ENCODE results near the gene SYT15. TPM values are rescaled to one million over a fixed set of nuclear protein-coding genes. Genes with fewer than 3 reads are reported as not detected.

The SYT15 gene
- total and polyA plus RNA-seq, 10 of the 15 experiments (the other 5 are each of a cell fraction or from before 2014, with no cell fraction given): 0.03 to 0.67 (median 0.15) TPM

DNA sequence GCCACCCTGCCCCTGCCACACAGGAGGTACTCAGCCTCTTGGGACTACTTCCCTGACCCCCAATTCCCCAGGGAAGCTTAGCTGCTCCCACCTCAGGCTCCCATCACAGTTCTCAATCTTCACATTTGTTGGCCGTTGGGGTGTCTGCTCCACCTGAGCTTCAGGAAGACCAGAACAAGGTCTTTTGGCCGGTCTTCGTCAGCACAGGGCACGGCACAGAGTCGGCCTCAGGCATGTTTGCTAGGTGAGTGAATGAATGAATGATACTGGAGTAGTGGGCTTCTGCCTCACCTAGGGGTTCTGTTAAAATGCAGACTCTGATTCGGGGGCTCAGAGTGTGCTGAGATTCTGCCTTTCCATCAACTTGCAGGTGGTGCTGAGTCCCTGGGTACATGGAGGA, 42.8 kb upstream of the SYT15 start:
- Histone ChIP-seq H3K9ac (ENCODE audit: control insufficient read depth, insufficient read depth, low read length) (no peak overlapping the region), H3K36me3 (ENCODE audit: control insufficient read depth in 2 of 2, insufficient read depth in 2 of 2, low read length in 1 of 2) (no peaks in the 10 kb centered on the region), H3K27me3 (replicated peaks in 1 of 2; ENCODE audit: control insufficient read depth in 2 of 2, insufficient read depth in 2 of 2, low read length in 1 of 2) (0 out of 4 replicates have a peak, but pooled peaks cover 0 to 2% of the 10 kb centered on the region in 2 experiments), H2AFZ (ENCODE audit: control insufficient read depth, low read depth, low read length) (no peak overlapping the region), H3K4me3 (no peak overlapping the region), H3K79me2 (ENCODE audit: control insufficient read depth, insufficient read depth, low read length) (no peaks in the 10 kb centered on the region), H4K20me1 (ENCODE audit: control insufficient read depth, insufficient read depth) (no peaks in the 10 kb centered on the region), H3K4me1 (ENCODE audit: control insufficient read depth, insufficient read depth, low read length) (no peaks in the 10 kb centered on the region), H3K9me3 (replicated peaks; ENCODE audit: control insufficient read depth, insufficient read depth, low read length) (no peaks in the 10 kb centered on the region), H3K4me2 (ENCODE audit: control insufficient read depth, insufficient read depth) (no peak overlapping the region), H3K27ac (ENCODE audit: control insufficient read depth, insufficient read depth) (no peak overlapping the region)
- ChIA-PET SMC1A (ENCODE audit: uncharacterized antibody, unreplicated experiment) (no interaction called here), RAD21 (ENCODE audit: unreplicated experiment) (no interaction called here), CTCF (no interaction called here), POLR2A (no interaction called here)
- 47% methylated on average over 6 of the region's 6 CpGs for WGBS (ENCODE audit: insufficient coverage, insufficient replicate concordance, low lambda C conversion rate, missing lambda C conversion rate)
- intact Hi-C loops (cut with micrococcal nuclease; ENCODE audit: unreplicated experiment) (no loop called here), in situ Hi-C loops (cut with MboI) (no loop called here)
- no TSS peak for BruUV-seq (replicated peaks)
- ATAC-seq: no peak
- TF ChIP-seq, protein P1, sequence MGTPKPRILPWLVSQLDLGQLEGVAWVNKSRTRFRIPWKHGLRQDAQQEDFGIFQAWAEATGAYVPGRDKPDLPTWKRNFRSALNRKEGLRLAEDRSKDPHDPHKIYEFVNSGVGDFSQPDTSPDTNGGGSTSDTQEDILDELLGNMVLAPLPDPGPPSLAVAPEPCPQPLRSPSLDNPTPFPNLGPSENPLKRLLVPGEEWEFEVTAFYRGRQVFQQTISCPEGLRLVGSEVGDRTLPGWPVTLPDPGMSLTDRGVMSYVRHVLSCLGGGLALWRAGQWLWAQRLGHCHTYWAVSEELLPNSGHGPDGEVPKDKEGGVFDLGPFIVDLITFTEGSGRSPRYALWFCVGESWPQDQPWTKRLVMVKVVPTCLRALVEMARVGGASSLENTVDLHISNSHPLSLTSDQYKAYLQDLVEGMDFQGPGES (IDR thresholded peaks at IDR 0.05): no peak
- TF ChIP-seq STAT3 (IDR thresholded peaks at IDR 0.05; ENCODE audit: low read depth, low read length) (no peak), MXI1 (IDR thresholded peaks at IDR 0.05; ENCODE audit: low read depth, low read length) (no peak), YBX1 (IDR thresholded peaks at IDR 0.05) (no peak), IKZF2 (IDR thresholded peaks at IDR 0.05) (no peak), SUPT20H (IDR thresholded peaks at IDR 0.05; ENCODE audit: borderline replicate concordance, control insufficient read depth, low read depth, low read length) (no peak), MYB (IDR thresholded peaks at IDR 0.05; ENCODE audit: borderline replicate concordance, low read depth, low read length) (no peak), PAX5 (IDR thresholded peaks at IDR 0.05; ENCODE audit: borderline replicate concordance, low read depth, low read length) (no peak), HCFC1 (IDR thresholded peaks at IDR 0.05; ENCODE audit: low read length) (no peak), SMAD1 (IDR thresholded peaks at IDR 0.05; ENCODE audit: low read depth, partially characterized antibody) (no peak)
- no peak for DNase-seq (ENCODE audit: low read depth, low spot score)
- no peak for FAIRE-seq
